NCI-H2081 treated with DMSO at 0.1 percent for 48 hours (cell line): ENCODE measurements around the gene ZSWIM6.

Experiments
- DNase-seq: peaks from one replicate; lab custom pipeline; 2025; lab: John Stamatoyannopoulos, UW

ZSWIM6 gene

DNA sequence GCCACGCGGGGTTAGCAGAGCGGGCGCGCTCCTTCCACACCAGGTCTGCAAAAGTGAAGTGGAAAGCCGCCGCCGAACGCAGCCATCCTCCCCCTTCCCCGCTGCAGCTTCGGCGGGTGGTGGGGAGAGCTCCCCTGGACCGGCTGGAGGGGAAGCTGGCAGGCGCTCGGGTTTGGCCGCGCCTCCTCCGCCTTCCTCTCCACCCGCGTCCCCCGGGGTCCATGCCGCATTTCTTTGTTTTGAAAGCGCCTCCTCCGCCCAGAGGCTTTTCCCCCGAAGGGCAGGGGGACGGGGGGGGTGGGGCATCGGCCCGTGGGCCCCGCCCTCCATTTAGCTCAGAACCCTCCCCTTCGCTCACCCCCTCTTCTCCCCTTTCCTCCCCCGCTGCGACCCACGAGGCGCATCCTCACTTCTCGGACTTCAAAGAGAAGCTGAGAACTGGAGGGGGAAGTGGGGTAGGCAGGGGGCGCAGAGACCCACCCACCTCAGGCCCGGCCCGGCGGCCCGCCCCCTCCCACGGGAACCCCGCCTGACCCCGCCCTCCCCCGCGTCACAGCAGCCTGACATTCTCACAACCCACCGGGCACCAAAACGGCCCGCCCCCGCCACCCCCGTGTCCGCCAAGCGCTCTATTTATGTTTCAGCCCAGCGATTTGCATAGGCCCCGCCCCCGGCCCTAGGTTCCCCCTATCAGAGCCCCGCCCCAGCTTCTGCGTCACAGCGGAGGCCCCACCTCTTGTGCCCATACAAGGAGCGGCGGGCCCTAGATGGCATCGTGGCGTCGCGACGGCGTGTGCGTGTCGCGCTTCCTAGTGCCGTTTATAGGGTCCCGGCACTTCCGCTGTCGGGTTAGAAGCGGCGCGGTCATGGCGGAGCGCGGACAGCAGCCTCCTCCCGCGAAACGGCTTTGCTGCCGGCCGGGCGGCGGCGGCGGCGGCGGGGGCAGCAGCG, at the start of gene ZSWIM6:
TSS of gene ZSWIM6 (plus strand) at position 852 of the 951 bp plus-strand sequence. CDS start at position 867, 15 bp downstream.
- peak; percentile 62 for DNase-seq

DNA sequence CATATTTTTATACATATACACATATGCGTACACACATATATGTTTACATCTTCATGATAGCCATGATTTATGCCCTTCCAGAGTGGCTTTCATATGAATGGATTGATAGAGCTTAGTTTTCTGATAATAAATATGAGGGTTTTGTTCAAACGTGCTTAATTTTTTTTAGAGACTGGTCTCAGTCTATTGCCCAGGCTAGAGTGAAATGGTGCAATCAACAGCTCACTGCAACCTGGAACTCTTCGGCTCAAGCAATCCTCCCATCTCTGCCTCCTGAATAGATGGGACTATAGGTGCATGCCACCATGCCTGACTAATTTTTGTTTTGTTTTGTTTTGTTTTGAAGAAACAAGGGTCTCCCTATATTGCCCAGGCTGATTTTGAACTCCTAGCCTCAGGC, 48.6 kb upstream of the ZSWIM6 start:
- DNase-seq, result no peak

DNA sequence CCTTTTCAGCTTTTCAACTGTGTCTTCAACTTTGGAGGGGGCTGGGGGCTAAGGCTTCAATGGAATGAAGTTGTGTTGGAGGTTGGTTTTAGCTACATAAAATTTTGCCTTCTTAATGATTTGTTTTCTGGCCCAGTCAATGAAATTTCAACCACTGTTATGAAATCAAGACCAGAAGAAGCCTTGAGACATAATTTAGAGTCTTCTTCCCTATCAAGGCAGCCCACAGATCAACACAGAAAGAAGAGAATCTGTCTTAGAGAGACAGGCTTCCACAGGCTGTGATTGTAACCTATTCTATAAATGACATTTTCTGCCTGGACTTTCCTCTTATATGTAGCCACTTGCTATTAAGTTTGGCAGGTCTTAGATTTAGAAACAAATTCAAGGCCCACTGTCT, 46.5 kb upstream of the ZSWIM6 start:
- no peak for DNase-seq

DNA sequence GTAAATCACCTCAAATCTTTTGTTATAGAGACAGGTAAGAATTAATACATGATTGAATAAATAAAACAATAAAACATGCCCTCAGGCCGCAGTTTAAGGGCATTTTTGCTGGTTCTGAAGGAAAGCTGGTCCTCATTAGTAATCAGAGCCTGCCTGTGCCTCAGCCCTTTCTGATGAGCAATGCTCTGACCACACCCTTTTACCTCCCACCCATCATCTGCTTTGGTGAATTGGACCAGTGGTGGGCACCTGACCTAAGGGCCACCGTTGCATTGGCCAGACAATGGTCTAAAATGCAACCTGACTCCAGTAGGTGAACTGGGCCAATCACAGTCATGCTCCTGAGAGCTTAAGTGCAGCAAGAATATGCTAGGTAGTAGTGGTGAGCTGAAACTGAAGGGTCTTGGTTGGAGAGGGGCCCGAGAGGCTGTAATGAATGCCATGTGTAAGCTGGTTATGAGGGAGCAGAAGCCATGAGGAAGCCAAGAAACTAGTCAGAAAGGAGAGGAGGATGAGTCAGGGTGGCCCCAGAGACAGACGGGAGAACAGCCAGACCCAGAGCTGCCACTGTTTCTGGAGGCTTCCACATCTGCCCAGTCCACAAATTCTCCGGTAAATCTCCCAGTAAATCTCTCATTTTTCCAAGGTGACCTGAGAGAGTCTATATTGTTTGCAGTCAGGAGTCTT, 45.5 kb upstream of the ZSWIM6 start:
- DNase-seq, result no peak

DNA sequence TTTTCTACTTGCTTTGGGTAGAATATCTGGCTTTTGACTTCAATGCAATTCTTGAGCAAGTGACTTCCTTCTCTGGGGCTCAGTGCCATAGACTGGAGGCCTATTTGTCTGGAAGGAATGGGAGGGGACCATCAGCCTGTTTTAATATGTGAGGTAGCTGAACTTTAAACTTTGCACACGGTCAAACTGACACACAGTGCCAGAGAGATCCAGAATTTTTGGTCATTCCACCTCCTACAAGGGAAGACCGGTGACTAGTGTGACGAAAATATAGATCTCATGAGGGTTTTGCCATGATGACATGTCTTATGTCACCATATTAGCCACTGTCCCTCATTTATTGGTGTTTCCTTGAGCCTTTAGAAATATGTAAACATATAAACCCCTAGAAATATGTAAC, 44.6 kb upstream of the ZSWIM6 start:
- no peak for DNase-seq

- no peak for DNase-seq
These were observed 42.8 kb upstream of the ZSWIM6 start for GRCh38 chr5:61289241-61289640.

DNA sequence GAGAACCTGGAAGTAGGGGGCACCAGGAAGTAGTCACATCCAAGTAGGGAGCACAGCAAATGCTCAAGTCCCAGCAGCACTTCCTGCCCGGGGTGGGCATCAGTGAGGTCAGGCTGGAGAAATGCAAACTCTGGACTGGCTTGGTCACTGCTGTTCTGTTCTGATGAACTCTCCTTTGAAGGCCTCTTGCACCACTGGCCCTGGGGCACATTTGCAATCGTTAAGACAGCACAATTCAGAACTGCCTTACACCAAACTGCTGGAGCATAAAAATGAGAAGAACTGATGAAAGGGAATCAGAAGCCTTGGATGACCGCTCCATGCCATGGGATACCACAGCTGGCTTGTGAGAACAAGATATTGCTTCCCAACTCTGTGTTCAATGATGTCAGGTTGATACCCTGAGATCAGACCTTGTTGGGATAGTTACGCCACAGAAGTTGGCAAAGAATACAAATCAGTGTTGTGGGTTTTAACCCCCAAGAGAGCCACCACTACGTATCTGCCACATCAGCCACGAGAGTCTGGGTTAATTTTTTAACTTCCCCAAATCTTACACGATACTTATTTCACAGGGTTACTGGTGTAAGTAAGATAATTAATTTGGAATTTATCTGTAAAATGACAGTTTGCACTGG, 42.3 kb upstream of the ZSWIM6 start:
- DNase-seq, result no peak

DNA sequence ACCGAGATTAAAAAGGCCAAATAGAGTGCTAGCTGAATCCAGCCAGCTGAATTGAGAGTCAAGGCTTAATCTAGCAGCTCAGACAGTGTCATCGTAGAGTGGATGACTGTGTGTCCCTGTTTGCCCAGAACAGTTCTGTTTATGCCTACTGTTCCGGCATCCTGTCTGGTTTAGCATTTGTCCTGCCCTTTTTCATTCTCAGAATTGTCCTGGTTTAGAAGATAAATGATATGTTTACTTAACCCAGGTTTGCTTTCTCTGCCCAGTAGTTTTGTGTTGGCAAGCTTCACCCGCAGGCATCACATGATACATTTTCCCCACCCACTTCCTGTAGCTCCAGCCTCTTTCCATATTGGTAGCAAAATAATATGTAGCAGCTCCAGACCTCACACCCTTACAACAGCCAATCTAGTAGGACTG, 41.3 kb upstream of the ZSWIM6 start:
- peak; percentile 53 for DNase-seq

DNA sequence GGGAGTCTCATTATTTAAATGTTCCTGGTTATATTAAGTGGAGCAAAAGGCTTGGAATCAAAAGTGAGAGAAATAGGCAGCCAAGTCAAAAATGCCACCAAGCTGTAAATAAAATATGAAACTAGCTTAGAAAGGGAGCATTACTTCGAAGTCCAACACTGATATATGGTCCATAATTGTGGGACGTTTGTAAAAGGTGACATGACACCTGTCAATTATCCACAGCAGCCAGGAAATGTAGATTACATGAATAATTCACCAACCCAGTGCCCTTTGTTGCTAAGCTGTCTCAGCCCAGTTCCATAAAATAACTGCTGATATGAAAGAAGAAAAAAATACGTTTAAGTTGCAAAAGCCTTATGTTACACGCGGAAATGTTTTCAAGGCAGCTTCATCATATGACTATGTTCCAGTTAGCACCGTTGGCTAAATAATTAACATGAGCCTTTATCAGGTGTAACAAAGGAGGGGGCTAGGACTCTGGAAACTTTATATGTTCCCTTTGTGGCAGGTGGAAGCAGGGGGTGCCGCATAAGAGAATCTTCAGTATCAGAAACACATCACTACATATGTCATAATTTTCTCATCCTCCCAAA, 39.9 kb upstream of the ZSWIM6 start:
- DNase-seq, result no peak

DNA sequence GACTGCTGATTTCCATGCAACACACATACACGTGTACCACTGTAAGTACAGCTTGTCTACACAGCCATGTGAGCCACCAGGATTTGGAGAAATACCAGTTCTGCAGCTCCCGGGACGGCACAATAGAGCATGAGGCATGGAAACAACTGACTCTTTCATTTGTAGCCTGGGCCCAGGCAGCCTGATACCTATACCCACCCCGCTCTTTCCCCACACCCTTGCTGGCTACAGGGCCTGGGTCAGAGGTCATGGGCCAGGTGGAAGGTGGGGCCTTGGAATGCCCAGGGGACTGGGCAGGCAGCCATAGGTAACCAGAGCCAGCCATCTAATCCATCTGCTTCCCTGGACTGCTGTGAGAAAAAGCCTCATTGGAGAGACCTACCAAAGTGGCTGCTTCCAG, 39.0 kb upstream of the ZSWIM6 start:
- no peak for DNase-seq

DNA sequence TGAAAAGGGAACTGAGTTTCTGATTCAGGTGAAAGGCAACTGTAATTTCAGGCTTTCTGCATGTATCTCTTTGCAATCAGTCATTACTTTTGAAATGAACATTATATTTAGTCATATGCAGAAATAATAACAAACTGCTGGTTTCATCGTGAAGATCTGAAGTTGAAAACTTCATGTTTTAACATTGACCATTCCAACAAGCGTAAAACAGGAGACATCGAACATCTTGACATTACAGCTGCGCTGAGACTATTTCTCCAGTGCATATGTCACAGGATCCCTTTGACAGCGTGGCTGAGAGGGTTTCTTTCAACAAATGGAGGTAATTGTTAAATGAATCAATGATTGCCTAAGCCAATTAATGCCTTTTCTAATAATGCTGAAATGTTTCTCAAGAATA, 38.2 kb upstream of the ZSWIM6 start:
- DNase-seq, result no peak

GRCh38 chr5:61295365-61295764, 36.7 kb upstream of the ZSWIM6 start:
- DNase-seq, result no peak

GRCh38 chr5:61298066-61298465, 34.0 kb upstream of the ZSWIM6 start:
- DNase-seq, result no peak

GRCh38 chr5:61298580-61298979, 33.5 kb upstream of the ZSWIM6 start:
- DNase-seq, result no peak

DNA sequence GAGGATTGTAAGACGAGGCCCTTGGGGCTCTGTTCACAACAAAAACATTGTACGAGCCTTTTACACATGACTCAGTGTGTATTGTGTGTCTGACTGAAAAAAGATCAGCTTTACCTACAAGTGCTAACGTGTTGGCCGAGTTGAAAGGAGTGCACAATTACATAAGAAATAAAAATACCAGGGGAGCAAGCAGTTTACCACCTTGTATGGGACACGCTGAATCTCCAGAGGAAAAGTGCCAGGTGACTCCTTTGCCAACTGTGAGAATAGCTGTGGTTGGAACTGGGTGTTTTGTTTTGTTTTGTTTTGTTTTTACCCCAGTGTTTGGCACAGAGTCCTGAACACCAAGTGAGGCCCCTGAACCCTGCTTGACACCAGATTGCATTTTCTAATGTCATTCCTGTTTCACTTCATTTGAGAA, 32.8 kb upstream of the ZSWIM6 start:
- DNase-seq, result no peak

GRCh38 chr5:61301341-61302199, 30.5 kb upstream of the ZSWIM6 start:
- no peak for DNase-seq

DNA sequence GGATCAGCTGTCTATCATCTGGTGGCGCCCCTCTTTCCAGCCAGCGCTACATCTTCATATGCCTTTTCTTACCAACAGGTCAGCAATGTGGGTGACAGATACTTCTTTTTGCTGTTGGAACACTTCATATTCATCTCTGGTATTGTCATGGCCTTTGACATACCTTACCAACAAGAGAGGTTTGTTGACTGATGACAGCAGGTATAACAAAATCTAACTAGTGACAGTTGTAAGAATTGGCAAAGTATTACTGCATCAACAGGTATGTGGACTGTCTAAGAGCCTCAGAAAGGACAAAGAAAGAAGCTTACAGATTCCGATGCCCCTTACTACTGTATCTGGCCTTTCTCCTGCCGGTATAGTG, 29.9 kb upstream of the ZSWIM6 start:
- DNase-seq, result no peak

DNA sequence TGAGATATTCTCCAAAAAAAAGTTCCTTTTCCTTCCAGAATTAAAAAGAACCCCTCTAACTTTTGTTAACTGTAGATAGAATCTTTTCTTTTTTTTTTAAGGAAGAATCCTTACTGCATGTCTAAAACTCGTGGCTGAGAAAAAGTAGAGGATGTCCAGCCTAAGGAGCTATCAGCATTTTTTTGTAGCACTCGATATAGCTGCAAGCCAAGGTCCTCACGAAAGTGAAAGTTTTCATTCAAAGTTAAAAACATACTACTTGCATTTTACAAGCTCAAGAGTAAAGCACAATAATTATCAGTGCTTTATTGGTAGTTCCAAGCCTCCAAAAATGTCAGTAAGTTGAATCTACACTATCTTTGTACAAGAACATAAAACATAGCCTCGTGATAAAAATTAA, 28.7 kb upstream of the ZSWIM6 start:
- DNase-seq, result no peak

DNA sequence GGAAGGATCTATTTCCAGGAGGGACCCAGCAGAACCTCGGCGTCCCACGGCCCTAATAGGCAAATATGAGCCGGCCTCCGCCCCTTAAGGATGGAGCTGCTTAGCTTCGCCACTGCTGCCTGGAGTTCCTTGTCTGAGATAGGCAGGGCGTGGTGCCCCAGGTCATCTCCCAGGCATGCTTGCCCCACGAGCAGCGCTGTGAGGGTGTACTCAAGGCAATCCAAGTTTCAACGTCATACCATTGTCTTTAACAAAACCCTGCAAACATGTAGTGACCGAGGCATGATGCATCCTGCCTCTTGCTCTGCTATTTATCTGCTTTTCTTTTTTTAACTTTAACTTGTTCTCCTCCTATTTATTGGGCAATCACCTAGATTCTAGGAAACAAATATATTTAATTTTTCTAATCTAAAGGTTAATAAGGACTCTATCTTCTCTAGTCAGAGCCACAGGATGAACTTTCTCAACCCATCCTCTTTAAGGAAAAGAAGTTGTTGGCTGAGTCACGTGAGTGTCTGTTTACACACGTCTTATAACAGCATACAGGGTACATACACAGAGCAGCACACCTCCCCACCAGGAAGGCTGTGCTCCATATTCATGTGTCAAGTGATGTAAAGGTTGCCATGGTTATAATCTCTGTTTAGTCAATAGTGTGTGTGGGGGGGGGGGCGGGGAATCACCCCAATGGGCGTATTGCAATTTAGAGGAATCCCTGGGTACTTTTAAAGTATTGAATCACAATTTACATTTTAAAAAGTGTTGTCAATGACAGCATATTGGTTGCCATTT, 27.3 kb upstream of the ZSWIM6 start:
- no peak for DNase-seq

DNA sequence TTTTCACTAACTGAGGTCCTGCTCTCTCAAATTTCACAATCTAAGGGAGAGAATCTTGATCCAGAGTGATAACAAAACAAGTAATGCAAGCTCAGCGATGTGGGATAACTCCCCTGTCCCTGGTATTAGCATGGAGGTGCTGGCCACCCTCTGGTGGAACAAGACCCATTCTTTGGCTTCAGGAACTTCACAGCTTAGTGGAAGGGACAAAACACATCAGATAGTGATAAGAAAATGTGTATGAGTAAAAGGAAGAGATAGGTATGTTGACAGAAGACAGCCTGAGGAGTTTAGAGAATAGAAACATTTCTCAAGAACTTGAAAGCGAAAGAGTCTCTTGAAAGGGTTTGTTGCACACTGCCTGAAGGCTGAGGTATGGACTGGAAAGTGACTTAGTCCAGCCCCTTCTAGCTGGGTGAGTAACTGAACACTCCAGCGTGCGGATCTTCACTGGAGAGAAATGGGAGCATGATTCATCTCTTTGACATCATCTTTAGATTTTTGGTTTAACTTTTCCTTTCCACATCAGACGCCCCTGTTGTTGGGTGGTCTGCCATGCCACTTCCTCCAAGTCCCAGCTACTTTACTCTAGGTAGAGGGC, 25.4 kb upstream of the ZSWIM6 start:
- DNase-seq, result no peak
